H1 (cell line): ENCODE results near the gene SCD. TPM values are rescaled to one million over a fixed set of nuclear protein-coding genes. Genes with fewer than 3 reads are reported as not detected.

Experiments
- CTCF ChIA-PET: fragments of 300-600 bp; sonication (Branson Sonifier 250); formaldehyde crosslinking; loops from one replicate; lab custom pipeline; 2021; ENCODE audit not compliant: partially characterized antibody; lab: Charles Lee
- POLR2A ChIA-PET: fragments of 300-600 bp; sonication (Branson Sonifier 250); formaldehyde crosslinking; loops from one replicate; lab custom pipeline; 2021; ENCODE audit warnings: inconsistent platforms; ENCODE audit not compliant: partially characterized antibody; lab: Charles Lee
- DNase-seq, 2 experiments: peaks; one replicate each; pipeline versions ENCODE4 v3.0.0 to v3.0.0-alpha.2; 2010 to 2022; ENCODE audit warnings: low spot score in 2 of 2, low read depth in 1 of 2, mixed read lengths in 1 of 2
- FAIRE-seq: peaks from 2 replicates; lab custom pipeline; 2011; peaks lifted over from hg19 to GRCh38; lab: Jason Lieb, UNC
- H2AFZ ChIP-seq: 2 replicates; pipeline ENCODE4 v1.8.1; 2012; ENCODE audit warnings: low read length, inconsistent platforms
- H2AK5ac ChIP-seq: 2 replicates; pipeline ENCODE4 v1.6.1; 2013; ENCODE audit warnings: low read depth, low read length
- H2BK120ac ChIP-seq: replicated peaks from 2 replicates; pipeline ENCODE3; 2013; ENCODE audit warnings: low read depth, low read length, inconsistent platforms
- H2BK12ac ChIP-seq: 2 replicates; pipeline ENCODE4 v1.6.1; 2013; ENCODE audit warnings: low read depth, low read length
- H2BK15ac ChIP-seq: 2 replicates; pipeline ENCODE4 v1.6.1; 2013; ENCODE audit warnings: low read length
- H2BK20ac ChIP-seq: 2 replicates; pipeline ENCODE4 v1.6.1; 2013; ENCODE audit warnings: low read length
- H2BK5ac ChIP-seq: 2 replicates; pipeline ENCODE4 v1.6.1; 2013; ENCODE audit warnings: low read depth, low read length
- H3K14ac ChIP-seq: 2 replicates; pipeline ENCODE4 v1.6.1; 2013; ENCODE audit warnings: inconsistent platforms; ENCODE audit not compliant: insufficient read length
- H3K18ac ChIP-seq: 2 replicates; pipeline ENCODE4 v1.6.1; 2013; ENCODE audit warnings: low read length; ENCODE audit errors: extremely low read depth
- H3K23ac ChIP-seq: 2 replicates; pipeline ENCODE4 v1.6.1; 2013; ENCODE audit warnings: inconsistent platforms; ENCODE audit not compliant: insufficient read length
- H3K23me2 ChIP-seq: 2 replicates; pipeline ENCODE4 v1.6.1; 2013; ENCODE audit warnings: low read depth, low read length
- H3K27ac ChIP-seq: 2 replicates; pipeline ENCODE4 v1.6.1; 2011; ENCODE audit warnings: low read depth, low read length, inconsistent platforms
- H3K27me3 ChIP-seq, 4 experiments: replicated peaks in 1 of 4; 1 replicate in 1 of 4; 2 replicates in 3 of 4; pipeline versions ENCODE4 v1.6.1 to v1.8.1; 2011 to 2013; ENCODE audit warnings: low read length in 3 of 4, mild to moderate bottlenecking in 3 of 4, inconsistent platforms in 2 of 4, mixed read lengths in 2 of 4, moderate library complexity in 1 of 4; ENCODE audit not compliant: control insufficient read depth in 3 of 4, insufficient read depth in 3 of 4; ENCODE audit errors: extremely low read depth in 1 of 4
- H3K36me3 ChIP-seq, 4 experiments: 2 replicates each; pipeline versions ENCODE4 v1.6.1 to v1.8.1; 2011 to 2013; ENCODE audit warnings: mild to moderate bottlenecking in 4 of 4, low read length in 3 of 4, moderate library complexity in 2 of 4, control low read depth in 1 of 4, inconsistent platforms in 1 of 4; ENCODE audit not compliant: insufficient read depth in 4 of 4, control insufficient read depth in 2 of 4
- H3K4ac ChIP-seq: replicated peaks from 2 replicates; pipeline ENCODE3; 2013; ENCODE audit warnings: low read length, low read depth, mixed read lengths, inconsistent platforms; ENCODE audit not compliant: insufficient read length
- H3K4me1 ChIP-seq, 4 experiments: replicated peaks in 1 of 4; 1 replicate in 1 of 4; 2 replicates in 3 of 4; pipeline versions ENCODE4 v1.6.1 to v1.8.1; 2011 to 2013; ENCODE audit warnings: low read length in 3 of 4, inconsistent platforms in 2 of 4, mixed read lengths in 1 of 4; ENCODE audit not compliant: insufficient read depth in 4 of 4, control insufficient read depth in 3 of 4
- H3K4me2 ChIP-seq, 2 experiments: 2 replicates each; pipeline versions ENCODE4 v1.6.1 to v1.8.1; 2011 to 2013; ENCODE audit warnings: low read depth in 2 of 2, low read length in 2 of 2, control low read depth in 1 of 2, inconsistent platforms in 1 of 2, mild to moderate bottlenecking in 1 of 2; ENCODE audit not compliant: insufficient read depth in 1 of 2
- H3K4me3 ChIP-seq, 4 experiments: fragments of 200-600, 300-600 bp in 1 of 4; sonication (generic), shearing (Covaris generic), sonication (Bioruptor Twin) in 1 of 4; 2 replicates each; pipeline versions ENCODE4 v1.5.1 to v1.8.1; 2011 to 2016; ENCODE audit warnings: low read length in 4 of 4, low read depth in 3 of 4, control low read depth in 2 of 4, inconsistent platforms in 2 of 4, mild to moderate bottlenecking in 2 of 4, mixed read lengths in 1 of 4, moderate library complexity in 1 of 4; ENCODE audit not compliant: insufficient read depth in 2 of 4; ENCODE audit errors: extremely low read depth in 1 of 4
- H3K56ac ChIP-seq: replicated peaks from 2 replicates; pipeline ENCODE3; 2013; ENCODE audit warnings: low read depth, mild to moderate bottlenecking, mixed read lengths, low read length, inconsistent platforms; ENCODE audit not compliant: insufficient read length
- H3K79me1 ChIP-seq: 2 replicates; pipeline ENCODE4 v1.6.1; 2013; ENCODE audit warnings: low read depth, low read length, control low read depth
- H3K79me2 ChIP-seq, 2 experiments: 2 replicates each; pipeline versions ENCODE4 v1.6.1 to v1.8.1; 2012 to 2013; ENCODE audit warnings: low read length in 2 of 2, mild to moderate bottlenecking in 2 of 2, inconsistent platforms in 1 of 2; ENCODE audit not compliant: insufficient read depth in 2 of 2, control insufficient read depth in 1 of 2
- H3K9ac ChIP-seq, 4 experiments: replicated peaks in 1 of 4; 1 replicate in 1 of 4; 2 replicates in 3 of 4; pipeline versions ENCODE4 v1.6.1 to v1.8.1; 2011 to 2013; ENCODE audit warnings: low read depth in 3 of 4, low read length in 3 of 4, control low read depth in 2 of 4, mild to moderate bottlenecking in 2 of 4, moderate library complexity in 2 of 4, inconsistent platforms in 1 of 4; ENCODE audit errors: extremely low read depth in 1 of 4
- H3K9me3 ChIP-seq, 2 experiments: 2 replicates each; pipeline versions ENCODE4 v1.6.1 to v1.8.1; 2012 to 2013; ENCODE audit warnings: mild to moderate bottlenecking in 2 of 2, moderate library complexity in 2 of 2, control low read depth in 1 of 2, inconsistent platforms in 1 of 2, low read depth in 1 of 2, low read length in 1 of 2, mixed read lengths in 1 of 2; ENCODE audit not compliant: insufficient read depth in 2 of 2
- H4K20me1 ChIP-seq, 2 experiments: replicated peaks in 1 of 2; 2 replicates each; pipeline versions ENCODE3 to v1.8.1; 2011 to 2013; ENCODE audit warnings: inconsistent platforms in 2 of 2, low read length in 2 of 2, mild to moderate bottlenecking in 1 of 2; ENCODE audit not compliant: insufficient read depth in 2 of 2, control insufficient read depth in 1 of 2
- H4K5ac ChIP-seq: 2 replicates; pipeline ENCODE4 v1.6.1; 2013; ENCODE audit warnings: low read length, low read depth, mixed read lengths, inconsistent platforms; ENCODE audit not compliant: insufficient read length
- H4K8ac ChIP-seq: 2 replicates; pipeline ENCODE4 v1.8.0; 2013; ENCODE audit warnings: mild to moderate bottlenecking, moderate library complexity, low read length, inconsistent platforms; ENCODE audit not compliant: insufficient read depth; ENCODE audit errors: extremely low read depth
- H4K91ac ChIP-seq: replicated peaks from 2 replicates; pipeline ENCODE3; 2013; ENCODE audit warnings: low read length, mixed read lengths, inconsistent platforms; ENCODE audit not compliant: insufficient read length
- BCL11A ChIP-seq, 2 experiments: IDR thresholded peaks; one replicate each; pipeline ENCODE4 v1.6.1; 2011; ENCODE audit warnings: low read depth in 2 of 2, low read length in 2 of 2, mild to moderate bottlenecking in 2 of 2
- RAD21 ChIP-seq, 2 experiments: IDR thresholded peaks in 1 of 2; conservative IDR thresholded peaks in 1 of 2; 2 replicates each; pipeline ENCODE4 v1.6.1; 2011; ENCODE audit warnings: low read depth in 2 of 2, low read length in 2 of 2, improper control_type of control experiment in 1 of 2, inconsistent platforms in 1 of 2, mild to moderate bottlenecking in 1 of 2, moderate library complexity in 1 of 2
- RXRA ChIP-seq: IDR thresholded peaks from 2 replicates; pipeline ENCODE4 v1.6.1; 2011; ENCODE audit warnings: low read depth, mild to moderate bottlenecking, low read length, moderate library complexity; ENCODE audit not compliant: insufficient read depth
- SAP30 ChIP-seq: fragments of 300-600 bp; sonication (generic); IDR thresholded peaks from 2 replicates; pipeline ENCODE4 v1.7.1; 2012; ENCODE audit warnings: low read length, moderate library complexity, mild to moderate bottlenecking, inconsistent platforms; ENCODE audit not compliant: insufficient read depth, insufficient replicate concordance
- TAF1 ChIP-seq: IDR thresholded peaks from 2 replicates; pipeline ENCODE4 v1.6.1; 2011; ENCODE audit warnings: mild to moderate bottlenecking, low read depth, low read length
- WGBS, 2 experiments: shearing (Covaris generic) in 1 of 2; methylation state at CpG; one replicate each; pipeline versions ENCODE4 v1.1.6 to v1.1.7; 2013 to 2015; ENCODE audit warnings: low lambda C conversion rate in 2 of 2, mixed read lengths in 2 of 2, inconsistent platforms in 1 of 2, low coverage in 1 of 2, missing lambda C conversion rate in 1 of 2; ENCODE audit not compliant: insufficient replicate concordance in 2 of 2, insufficient coverage in 1 of 2, insufficient read length in 1 of 2; ENCODE audit errors: extremely low coverage in 1 of 2, missing lambda C conversion rate in 1 of 2; 5-methylcytosine and 5-hydroxymethylcytosine counted together
- polyA plus RNA-seq, 7 experiments: library from polyadenylated mRNA; depleted of rRNA in 3 of 7; stranded (reverse) in 5 of 7; unstranded in 2 of 7; fragments of >200 nt in 5 of 7; fragments of 200-250 nt in 2 of 7; gene quantifications; 1 replicate in 5 of 7; 2 replicates in 1 of 7; 4 replicates in 1 of 7; pipeline versions ENCODE4 v1.2.1 to v1.2.3, GENCODE V29; 2011 to 2013; ENCODE audit warnings: missing spikeins in 2 of 7, mixed read lengths in 2 of 7
- total RNA-seq: library from RNA; stranded (reverse); fragmentation: NEBNext Ultra II Directional; extraction: Animal tissue kit (Norgen Biotek cat#: 25700); gene quantifications from 2 replicates; pipeline ENCODE4 v1.2.1, GENCODE V29; 2021
- TF ChIP-seq, protein P1 (sequence below), 3 experiments: IDR thresholded peaks; 1 replicate in 2 of 3; 2 replicates in 1 of 3; pipeline versions ENCODE4 v1.5.1 to v1.6.1; 2011; ENCODE audit warnings: low read length in 3 of 3, mild to moderate bottlenecking in 3 of 3, inconsistent platforms in 2 of 3, low read depth in 1 of 3, moderate library complexity in 1 of 3; ENCODE audit not compliant: insufficient read depth in 1 of 3; ENCODE audit errors: control extremely low read depth in 1 of 3

The SCD gene
- total and polyA plus RNA-seq, 2 of the 8 experiments (the other 6 are each of a cell fraction or from before 2014, with no cell fraction given), result 397 to 621 TPM

- H4K20me1 ChIP-seq, result no peaks in the 10 kb centered on the region
- no peak overlapping the region for H2BK20ac ChIP-seq
- H3K18ac ChIP-seq, result no peak overlapping the region
- FAIRE-seq (peak; percentile 99), DNase-seq (no peak)
- no peak overlapping the region for H3K27ac ChIP-seq
- H3K4ac ChIP-seq, result no peak overlapping the region
- no peak overlapping the region for H2BK120ac ChIP-seq
- peaks cover 0 to 4% of the 10 kb centered on the region in 2 experiments; a peak in 2 of 4 replicates for H3K9me3 ChIP-seq
- no peak overlapping the region for H2AK5ac ChIP-seq
- no peak overlapping the region for H2BK15ac ChIP-seq
- H2BK12ac ChIP-seq, result no peak overlapping the region
- H3K23ac ChIP-seq, result no peak overlapping the region
- WGBS, 2 experiments, result 60% methylated on average over 7 of the region's 7 CpGs; no CpG with 5 or more reads in 1 of the 2 experiments
- H4K8ac ChIP-seq, result no peak overlapping the region
- H4K91ac ChIP-seq, result no peak overlapping the region
- H3K79me1 ChIP-seq, result no peaks in the 10 kb centered on the region
- no peaks in the 10 kb centered on the region for H3K36me3 ChIP-seq
- POLR2A ChIA-PET, result interaction anchor here (0.9 kb wide), 2 partner anchors 17 to 43 kb away, joined by 3 to 5 read pairs; partner anchors contain the start of gene SCD
- H4K5ac ChIP-seq, result no peak overlapping the region
- no peak overlapping the region for H3K14ac ChIP-seq
- H3K79me2 ChIP-seq, result no peaks in the 10 kb centered on the region
- no peaks in the 10 kb centered on the region; the same call in 1 of the 2 replicates for H3K23me2 ChIP-seq
- H3K56ac ChIP-seq, result no peak overlapping the region
- TF ChIP-seq, protein P1, sequence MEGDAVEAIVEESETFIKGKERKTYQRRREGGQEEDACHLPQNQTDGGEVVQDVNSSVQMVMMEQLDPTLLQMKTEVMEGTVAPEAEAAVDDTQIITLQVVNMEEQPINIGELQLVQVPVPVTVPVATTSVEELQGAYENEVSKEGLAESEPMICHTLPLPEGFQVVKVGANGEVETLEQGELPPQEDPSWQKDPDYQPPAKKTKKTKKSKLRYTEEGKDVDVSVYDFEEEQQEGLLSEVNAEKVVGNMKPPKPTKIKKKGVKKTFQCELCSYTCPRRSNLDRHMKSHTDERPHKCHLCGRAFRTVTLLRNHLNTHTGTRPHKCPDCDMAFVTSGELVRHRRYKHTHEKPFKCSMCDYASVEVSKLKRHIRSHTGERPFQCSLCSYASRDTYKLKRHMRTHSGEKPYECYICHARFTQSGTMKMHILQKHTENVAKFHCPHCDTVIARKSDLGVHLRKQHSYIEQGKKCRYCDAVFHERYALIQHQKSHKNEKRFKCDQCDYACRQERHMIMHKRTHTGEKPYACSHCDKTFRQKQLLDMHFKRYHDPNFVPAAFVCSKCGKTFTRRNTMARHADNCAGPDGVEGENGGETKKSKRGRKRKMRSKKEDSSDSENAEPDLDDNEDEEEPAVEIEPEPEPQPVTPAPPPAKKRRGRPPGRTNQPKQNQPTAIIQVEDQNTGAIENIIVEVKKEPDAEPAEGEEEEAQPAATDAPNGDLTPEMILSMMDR (IDR thresholded peaks at IDR 0.05; ENCODE audit: control extremely low read depth in 1 of 3, insufficient read depth in 1 of 3, low read depth in 1 of 3, low read length in 3 of 3), result peak in 2 of 3 experiments; percentile 58 to 81; a peak in 3 of 4 replicates
- TF ChIP-seq TAF1, result no peak
- no peak for TF ChIP-seq SAP30
- no peak for TF ChIP-seq RXRA
- no peak for TF ChIP-seq BCL11A (IDR thresholded peaks at IDR 0.05; ENCODE audit: low read depth in 2 of 2, low read length in 2 of 2)
- peak; percentile 73 to 77 for TF ChIP-seq RAD21 (IDR thresholded peaks at IDR 0.05 in 1 of 2, conservative IDR thresholded peaks at IDR 0.05 in 1 of 2; ENCODE audit: low read depth in 2 of 2, low read length in 2 of 2)
- H3K4me2 ChIP-seq, result no peak overlapping the region
- CTCF ChIA-PET, result interaction anchor here (0.6 to 2.3 kb wide), 17 partner anchors 9 to 205 kb away, joined by 3 to 12 read pairs (median 3); partner anchors contain the start of genes PKD2L1 and WNT8B
- no peak overlapping the region for H3K9ac ChIP-seq
- no peaks in the 10 kb centered on the region for H3K27me3 ChIP-seq
- no peak overlapping the region for H2AFZ ChIP-seq
- H3K4me1 ChIP-seq, result peaks cover 0 to 11% (median 2%) of the 10 kb centered on the region in 4 experiments; a peak in 4 of 7 replicates
- H3K4me3 ChIP-seq, result no peak overlapping the region
- H2BK5ac ChIP-seq, result no peak overlapping the region
Observed at GRCh38 chr10:100303724-100304319, 43.2 kb upstream of the SCD start.
